ENCODE measurements around the gene PRAMEF17. TPM values are rescaled to one million over a fixed set of nuclear protein-coding genes. Genes with fewer than 3 reads are reported as not detected.
A peak's percentile ranks its signal among the peaks of the same experiment; 100 is the strongest.
"Not testable (repeated sequence)": the region's sequence is repeated elsewhere in the genome, so short reads cannot be mapped to it uniquely, and the experiment has no call there.

PRAMEF17 gene
- not detected for total RNA-seq
- not detected for total RNA-seq (2013)

GRCh38 chr1:13389332-13389731 is at the start of gene PRAMEF17:
Gene PRAMEF17 (plus strand): TSS chr1:13389632. CDS start chr1:13389658, 26 bp downstream.
- H3K9me3 Mint-ChIP-seq; ATAC-seq; intact Hi-C loops (cut with micrococcal nuclease); DNase-seq; H3K27ac Mint-ChIP-seq; H3K27ac ChIP-seq (ENCODE audit: low read length); H3K36me3 ChIP-seq (ENCODE audit: control insufficient read depth, insufficient read depth, low read length); H3K9me3 ChIP-seq (ENCODE audit: control insufficient read depth, insufficient read depth, low read length); H3K4me1 ChIP-seq (ENCODE audit: control insufficient read depth, insufficient read depth, low read length); H3K36me3 Mint-ChIP-seq; H3K27me3 ChIP-seq (ENCODE audit: control insufficient read depth, insufficient read depth, low read length); H3K4me3 Mint-ChIP-seq; H3K4me3 ChIP-seq (ENCODE audit: low read length); H3K4me1 Mint-ChIP-seq: not testable (repeated sequence)
- peaks cover 3 to 15% of the 10 kb centered on the region in 2 donors for H3K27me3 Mint-ChIP-seq (ENCODE audit: low read depth in 2 of 2)

- H3K27ac ChIP-seq (ENCODE audit: low read length); H3K4me1 Mint-ChIP-seq; H3K4me3 Mint-ChIP-seq; intact Hi-C loops (cut with micrococcal nuclease); H3K27ac Mint-ChIP-seq; H3K9me3 ChIP-seq (ENCODE audit: control insufficient read depth, insufficient read depth, low read length); H3K9me3 Mint-ChIP-seq; H3K4me3 ChIP-seq (ENCODE audit: low read length); DNase-seq; H3K27me3 Mint-ChIP-seq (ENCODE audit: low read depth in 2 of 2); H3K4me1 ChIP-seq (ENCODE audit: control insufficient read depth, insufficient read depth, low read length); H3K36me3 ChIP-seq (ENCODE audit: control insufficient read depth, insufficient read depth, low read length); H3K27me3 ChIP-seq (ENCODE audit: control insufficient read depth, insufficient read depth, low read length); H3K36me3 Mint-ChIP-seq; ATAC-seq: not testable (repeated sequence)
- 83% methylated on average over 5 of the region's 8 CpGs for WGBS (ENCODE audit: insufficient coverage)
These were observed 46.9 kb upstream of the PRAMEF17 start for GRCh38 chr1:13342496-13342895.

GRCh38 chr1:13347034-13347433 is 42.4 kb upstream of the PRAMEF17 start, which contains the start of gene PRAMEF14:
Gene PRAMEF14 (minus strand): TSS chr1:13347134. CDS start chr1:13345314, 1,820 bp downstream.
- H3K4me3 ChIP-seq (ENCODE audit: low read length); H3K27me3 ChIP-seq (ENCODE audit: control insufficient read depth, insufficient read depth, low read length); H3K9me3 ChIP-seq (ENCODE audit: control insufficient read depth, insufficient read depth, low read length); H3K27ac Mint-ChIP-seq; H3K4me1 ChIP-seq (ENCODE audit: control insufficient read depth, insufficient read depth, low read length); intact Hi-C loops (cut with micrococcal nuclease); H3K4me1 Mint-ChIP-seq; H3K27me3 Mint-ChIP-seq (ENCODE audit: low read depth in 2 of 2); H3K36me3 Mint-ChIP-seq; H3K4me3 Mint-ChIP-seq; H3K9me3 Mint-ChIP-seq; ATAC-seq; H3K36me3 ChIP-seq (ENCODE audit: control insufficient read depth, insufficient read depth, low read length); H3K27ac ChIP-seq (ENCODE audit: low read length); DNase-seq: not testable (repeated sequence)
- no CpG with 5 or more reads among the region's 7 CpGs for WGBS (ENCODE audit: insufficient coverage)

- H3K9me3 ChIP-seq (ENCODE audit: control insufficient read depth, insufficient read depth, low read length); H3K4me3 ChIP-seq (ENCODE audit: low read length); H3K36me3 ChIP-seq (ENCODE audit: control insufficient read depth, insufficient read depth, low read length); ATAC-seq; H3K4me1 ChIP-seq (ENCODE audit: control insufficient read depth, insufficient read depth, low read length); H3K27me3 ChIP-seq (ENCODE audit: control insufficient read depth, insufficient read depth, low read length); DNase-seq; H3K27me3 Mint-ChIP-seq (ENCODE audit: low read depth in 2 of 2); H3K27ac Mint-ChIP-seq; H3K4me1 Mint-ChIP-seq; H3K36me3 Mint-ChIP-seq; H3K27ac ChIP-seq (ENCODE audit: low read length); intact Hi-C loops (cut with micrococcal nuclease); H3K4me3 Mint-ChIP-seq; H3K9me3 Mint-ChIP-seq: not testable (repeated sequence)
- WGBS (ENCODE audit: insufficient coverage): 100% methylated on average over 2 of the region's 8 CpGs
These were observed 36.0 kb upstream of the PRAMEF17 start for GRCh38 chr1:13353476-13353875.

- H3K9me3 ChIP-seq (ENCODE audit: control insufficient read depth, insufficient read depth, low read length); H3K36me3 Mint-ChIP-seq; H3K4me1 Mint-ChIP-seq; H3K4me3 ChIP-seq (ENCODE audit: low read length); H3K4me3 Mint-ChIP-seq; H3K27me3 Mint-ChIP-seq (ENCODE audit: low read depth in 2 of 2); intact Hi-C loops (cut with micrococcal nuclease); DNase-seq; H3K9me3 Mint-ChIP-seq; H3K27ac ChIP-seq (ENCODE audit: low read length); H3K27ac Mint-ChIP-seq; H3K4me1 ChIP-seq (ENCODE audit: control insufficient read depth, insufficient read depth, low read length); H3K36me3 ChIP-seq (ENCODE audit: control insufficient read depth, insufficient read depth, low read length); H3K27me3 ChIP-seq (ENCODE audit: control insufficient read depth, insufficient read depth, low read length): not testable (repeated sequence)
- ATAC-seq: peak in 1 of 3 donors; percentile 46
- no CpG with 5 or more reads among the region's 9 CpGs for WGBS (ENCODE audit: insufficient coverage)
These were observed 35.0 kb upstream of the PRAMEF17 start for GRCh38 chr1:13354475-13354874.

GRCh38 chr1:13356774-13357173 is 32.7 kb upstream of the PRAMEF17 start:
- H3K9me3 ChIP-seq (ENCODE audit: control insufficient read depth, insufficient read depth, low read length); H3K27me3 ChIP-seq (ENCODE audit: control insufficient read depth, insufficient read depth, low read length); H3K36me3 Mint-ChIP-seq; H3K4me1 ChIP-seq (ENCODE audit: control insufficient read depth, insufficient read depth, low read length); H3K4me3 Mint-ChIP-seq; H3K36me3 ChIP-seq (ENCODE audit: control insufficient read depth, insufficient read depth, low read length); H3K27ac ChIP-seq (ENCODE audit: low read length); H3K27ac Mint-ChIP-seq; H3K27me3 Mint-ChIP-seq (ENCODE audit: low read depth in 2 of 2); H3K4me1 Mint-ChIP-seq; H3K9me3 Mint-ChIP-seq; intact Hi-C loops (cut with micrococcal nuclease); H3K4me3 ChIP-seq (ENCODE audit: low read length): not testable (repeated sequence)
- peak; percentile 51 for TF ChIP-seq CTCF (IDR thresholded peaks at IDR 0.05)
- DNase-seq (peak in 1 of 2 donors; percentile 63), ATAC-seq (peak in 1 of 3 donors; percentile 43)
- 0% methylated on average over 5 of the region's 5 CpGs for WGBS (ENCODE audit: insufficient coverage)

GRCh38 chr1:13362364-13362763 is 27.1 kb upstream of the PRAMEF17 start:
- H3K9me3 ChIP-seq (ENCODE audit: control insufficient read depth, insufficient read depth, low read length); DNase-seq; H3K4me3 ChIP-seq (ENCODE audit: low read length); ATAC-seq; H3K4me3 Mint-ChIP-seq; H3K36me3 ChIP-seq (ENCODE audit: control insufficient read depth, insufficient read depth, low read length); H3K4me1 ChIP-seq (ENCODE audit: control insufficient read depth, insufficient read depth, low read length); H3K27ac ChIP-seq (ENCODE audit: low read length); H3K9me3 Mint-ChIP-seq; H3K27ac Mint-ChIP-seq; intact Hi-C loops (cut with micrococcal nuclease); H3K27me3 ChIP-seq (ENCODE audit: control insufficient read depth, insufficient read depth, low read length); H3K4me1 Mint-ChIP-seq; H3K36me3 Mint-ChIP-seq; H3K27me3 Mint-ChIP-seq (ENCODE audit: low read depth in 2 of 2): not testable (repeated sequence)
- no CpG with 5 or more reads among the region's 7 CpGs for WGBS (ENCODE audit: insufficient coverage)

All from natural killer cell (primary cell).